ENCODE results near the gene TBR1. TPM values are rescaled to one million over a fixed set of nuclear protein-coding genes. Genes with fewer than 3 reads are reported as not detected.

TBR1 gene
- total and polyA plus RNA-seq, 3 donors from 2014 or later: 0.92 to 5.3 (median 2.4) TPM

GRCh38 chr2:161400076-161400475 lies 16.0 kb upstream of the TBR1 start:
- no peaks in the 10 kb centered on the region for H3K36me3 ChIP-seq (ENCODE audit: low read depth, missing control alignments)
- H3K9me3 ChIP-seq: no peaks in the 10 kb centered on the region
- H3K4me3 ChIP-seq: no peak overlapping the region
- no peaks in the 10 kb centered on the region for H3K27me3 ChIP-seq
- 96 to 99% methylated on average over 2 of the region's 2 CpGs for WGBS, 2 donors
- TF ChIP-seq POLR2A (IDR thresholded peaks at IDR 0.05) (no peak), CTCF (IDR thresholded peaks at IDR 0.05) (no peak)
- H3K27ac ChIP-seq: no peak overlapping the region
- intact Hi-C loops (cut with DNase I; ENCODE audit: low total_unique reads): no loop called here
- H3K4me1 ChIP-seq: no peaks in the 10 kb centered on the region
- DNase-seq: no peak

GRCh38 chr2:161402297-161402696 lies 13.8 kb upstream of the TBR1 start:
- intact Hi-C loops (cut with DNase I; ENCODE audit: low total_unique reads): no loop called here
- 79 to 84% methylated on average over 4 of the region's 4 CpGs for WGBS, 2 donors
- no peak for TF ChIP-seq POLR2A (IDR thresholded peaks at IDR 0.05)
- no peak for TF ChIP-seq CTCF (IDR thresholded peaks at IDR 0.05)

DNA sequence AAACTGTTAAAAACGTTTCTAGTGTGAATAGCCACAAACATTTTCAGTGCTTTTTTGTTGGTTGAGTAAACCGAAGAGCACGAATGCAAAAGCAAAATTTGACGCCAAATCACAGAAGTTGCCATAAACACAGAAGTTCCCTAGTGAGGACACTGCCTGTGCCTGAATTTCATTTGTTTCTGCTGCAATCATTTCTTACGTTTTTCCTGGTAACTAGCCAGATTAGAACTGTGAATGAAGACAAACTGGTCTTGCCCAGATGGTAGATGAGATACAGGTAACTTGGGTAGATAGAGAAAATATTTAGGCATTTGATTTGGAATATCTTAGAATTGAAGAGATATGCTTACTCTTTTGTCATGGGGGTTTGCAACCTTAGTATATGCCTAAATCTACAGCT lies 9.8 kb upstream of the TBR1 start:
- WGBS, 2 donors: 81 to 87% methylated on average over 5 of the region's 5 CpGs
- intact Hi-C loops (cut with DNase I; ENCODE audit: low total_unique reads): no loop called here
- Histone ChIP-seq H3K4me1 (no peaks in the 10 kb centered on the region), H3K9me3 (no peaks in the 10 kb centered on the region), H3K36me3 (ENCODE audit: low read depth, missing control alignments) (no peaks in the 10 kb centered on the region), H3K27ac (no peak overlapping the region), H3K4me3 (no peak overlapping the region), H3K27me3 (no peaks in the 10 kb centered on the region)
- no peak for TF ChIP-seq POLR2A (IDR thresholded peaks at IDR 0.05)
- TF ChIP-seq CTCF (IDR thresholded peaks at IDR 0.05): no peak
- no peak for DNase-seq

More at GRCh38 chr2:161402297-161402696, 13.8 kb upstream of the TBR1 start:
- H3K27me3 ChIP-seq: no peaks in the 10 kb centered on the region
- no peak overlapping the region for H3K27ac ChIP-seq
- H3K4me1 ChIP-seq: no peaks in the 10 kb centered on the region
- no peaks in the 10 kb centered on the region for H3K9me3 ChIP-seq
- H3K4me3 ChIP-seq: no peak overlapping the region
- no peaks in the 10 kb centered on the region for H3K36me3 ChIP-seq (ENCODE audit: low read depth, missing control alignments)
- DNase-seq: no peak

- WGBS, 2 donors: 90 to 95% methylated on average over 2 of the region's 2 CpGs
- H3K36me3 ChIP-seq (ENCODE audit: low read depth, missing control alignments): no peaks in the 10 kb centered on the region
- H3K27ac ChIP-seq: no peak overlapping the region
- H3K9me3 ChIP-seq: no peaks in the 10 kb centered on the region
- intact Hi-C loops (cut with DNase I; ENCODE audit: low total_unique reads): no loop called here
- DNase-seq: no peak
- H3K27me3 ChIP-seq: no peaks in the 10 kb centered on the region
- no peaks in the 10 kb centered on the region for H3K4me1 ChIP-seq
- TF ChIP-seq POLR2A (IDR thresholded peaks at IDR 0.05) (no peak), CTCF (IDR thresholded peaks at IDR 0.05) (no peak)
- no peak overlapping the region for H3K4me3 ChIP-seq
Observed at GRCh38 chr2:161407597-161407996, 8.5 kb upstream of the TBR1 start.

GRCh38 chr2:161409308-161409907 lies 6.7 kb upstream of the TBR1 start:
- 86 to 100% methylated on average over 1 of the region's 1 CpG for WGBS, 2 donors
- Histone ChIP-seq H3K9me3 (no peaks in the 10 kb centered on the region), H3K4me1 (no peaks in the 10 kb centered on the region), H3K27ac (no peak overlapping the region), H3K27me3 (no peaks in the 10 kb centered on the region), H3K36me3 (ENCODE audit: low read depth, missing control alignments) (no peaks in the 10 kb centered on the region), H3K4me3 (no peak overlapping the region)
- intact Hi-C loops (cut with DNase I; ENCODE audit: low total_unique reads): no loop called here
- no peak for DNase-seq
- TF ChIP-seq CTCF (IDR thresholded peaks at IDR 0.05) (no peak), POLR2A (IDR thresholded peaks at IDR 0.05) (no peak)
